CD1c-positive myeloid dendritic cell (primary cell): ENCODE measurements around the gene CEP350.
"Not testable (repeated sequence)": the region's sequence is repeated elsewhere in the genome, so short reads cannot be mapped to it uniquely, and the experiment has no call there.

ENCODE experiments used
- DNase-seq: peaks from one replicate; pipeline ENCODE4 v3.0.0-alpha.2; 2016; ENCODE audit errors: extremely low spot score

Gene CEP350

GRCh38 chr1:179950651-179951050, 4.0 kb upstream of the CEP350 start:
- peak; percentile 50 for DNase-seq

GRCh38 chr1:179951383-179952144, 3.0 kb upstream of the CEP350 start:
- peak; percentile 54 for DNase-seq

- peak; percentile 67 for DNase-seq
Measured at GRCh38 chr1:179952186-179952585, 2.4 kb upstream of the CEP350 start.

- DNase-seq = peak; percentile 73
Measured at GRCh38 chr1:179953974-179954492, 577 bp upstream of the CEP350 start.

- DNase-seq = peak; percentile 67
Measured at GRCh38 chr1:179955287-179955680, 674 bp downstream of the CEP350 start.

GRCh38 chr1:179955731-179956130, 1.1 kb downstream of the CEP350 start:
- DNase-seq = peak; percentile 26

GRCh38 chr1:179958359-179958758, 3.7 kb downstream of the CEP350 start:
- no peak for DNase-seq

- DNase-seq = not testable (repeated sequence)
Measured at GRCh38 chr1:179962168-179962567, 7.6 kb downstream of the CEP350 start.

GRCh38 chr1:179966551-179966950, 11.9 kb downstream of the CEP350 start:
- DNase-seq = no peak

GRCh38 chr1:179968284-179968993, 13.8 kb downstream of the CEP350 start:
- no peak for DNase-seq

GRCh38 chr1:179968994-179969919, 14.6 kb downstream of the CEP350 start:
- DNase-seq = no peak

- DNase-seq = no peak
Measured at GRCh38 chr1:179969962-179970361, 15.4 kb downstream of the CEP350 start.

- no peak for DNase-seq
Measured at GRCh38 chr1:179971563-179972496, 17.2 kb downstream of the CEP350 start.

GRCh38 chr1:179973198-179974110, 18.8 kb downstream of the CEP350 start:
- no peak for DNase-seq

- no peak for DNase-seq
Measured at GRCh38 chr1:179976970-179977651, 22.5 kb downstream of the CEP350 start.

- no peak for DNase-seq
Measured at GRCh38 chr1:179978199-179979079, 23.8 kb downstream of the CEP350 start.

- DNase-seq = no peak
Measured at GRCh38 chr1:179984101-179984500, 29.5 kb downstream of the CEP350 start.

GRCh38 chr1:179984942-179985341, 30.3 kb downstream of the CEP350 start:
- DNase-seq = no peak
